Activated T-cell treated with anti-CD3 and anti-CD28 coated beads for 48 hours (primary cell): Measurements from ENCODE around the gene ELF5.

Experiments
- DNase-seq: peaks from one replicate; pipeline ENCODE4 v3.0.0-alpha.2; 2020; ENCODE audit warnings: low read depth

Gene ELF5

GRCh38 chr11:34513682-34514449, at the start of gene ELF5:
Gene ELF5 (minus strand): TSS chr11:34513794. CDS start chr11:34505749, 8,045 bp downstream.
- no peak for DNase-seq

- no peak for DNase-seq
These were observed 49.4 kb upstream of the ELF5 start for GRCh38 chr11:34562976-34563375.

GRCh38 chr11:34560511-34560910, 46.9 kb upstream of the ELF5 start:
- DNase-seq, result no peak

- no peak for DNase-seq
These were observed 45.1 kb upstream of the ELF5 start for GRCh38 chr11:34558673-34559072.

GRCh38 chr11:34558211-34558610, 44.6 kb upstream of the ELF5 start:
- DNase-seq, result no peak

GRCh38 chr11:34552270-34552669, 38.7 kb upstream of the ELF5 start:
- DNase-seq, result no peak

GRCh38 chr11:34549271-34549670, 35.7 kb upstream of the ELF5 start:
- no peak for DNase-seq

GRCh38 chr11:34548278-34548677, 34.7 kb upstream of the ELF5 start:
- DNase-seq, result no peak

GRCh38 chr11:34546511-34547209, 33.1 kb upstream of the ELF5 start:
- no peak for DNase-seq

GRCh38 chr11:34542089-34542488, 28.5 kb upstream of the ELF5 start:
- no peak for DNase-seq

- DNase-seq, result no peak
These were observed 27.3 kb upstream of the ELF5 start for GRCh38 chr11:34540870-34541269.

- no peak for DNase-seq
These were observed 24.0 kb upstream of the ELF5 start for GRCh38 chr11:34537636-34538035.

- no peak for DNase-seq
These were observed 22.5 kb upstream of the ELF5 start for GRCh38 chr11:34536056-34536455.

- no peak for DNase-seq
These were observed 21.2 kb upstream of the ELF5 start for GRCh38 chr11:34534826-34535225.

- DNase-seq, result no peak
These were observed 18.1 kb upstream of the ELF5 start for GRCh38 chr11:34531663-34532062.

GRCh38 chr11:34530545-34531234, 17.1 kb upstream of the ELF5 start:
- no peak for DNase-seq

GRCh38 chr11:34529643-34530042, 16.0 kb upstream of the ELF5 start:
- no peak for DNase-seq

GRCh38 chr11:34528072-34528471, 14.5 kb upstream of the ELF5 start:
- DNase-seq, result no peak

GRCh38 chr11:34525888-34526657, 12.5 kb upstream of the ELF5 start:
- no peak for DNase-seq

GRCh38 chr11:34525098-34525497, 11.5 kb upstream of the ELF5 start:
- DNase-seq, result no peak

- no peak for DNase-seq
These were observed 11.1 kb upstream of the ELF5 start for GRCh38 chr11:34524696-34525095.

- DNase-seq, result no peak
These were observed 9.5 kb upstream of the ELF5 start for GRCh38 chr11:34523053-34523452.
